Prostate gland (tissue), 2 donors: ENCODE results near the gene NSUN3. TPM values are rescaled to one million over a fixed set of nuclear protein-coding genes. Genes with fewer than 3 reads are reported as not detected.
"Not testable (repeated sequence)": the region's sequence is repeated elsewhere in the genome, so short reads cannot be mapped to it uniquely, and the experiment has no call there.

Experiments used
- DNase-seq: peaks from one replicate; pipeline ENCODE4 v3.0.0-alpha.2; 2019; ENCODE audit warnings: low spot score
- H3K27ac ChIP-seq, 2 donors: fragments of 200-600 bp; sonication (generic); 2 replicates each; pipeline ENCODE4 v1.5.1; 2017 to 2019
- H3K27me3 ChIP-seq: fragments of 200-600 bp; sonication (generic); replicated peaks from 2 replicates; pipeline ENCODE4 v1.5.1; 2019; ENCODE audit not compliant: insufficient read depth
- H3K36me3 ChIP-seq, 2 donors: fragments of 200-600 bp; sonication (generic); 1 replicate in 1 of 2; 2 replicates in 1 of 2; pipeline versions ENCODE4 v1.5.1 to v1.8.1; 2017 to 2019
- H3K4me1 ChIP-seq: fragments of 200-600 bp; sonication (generic); replicated peaks from 2 replicates; pipeline ENCODE4 v1.5.1; 2019
- H3K4me3 ChIP-seq, 2 donors: fragments of 200-600 bp; sonication (generic); 2 replicates each; pipeline ENCODE4 v1.5.1; 2017 to 2019
- H3K9me3 ChIP-seq: fragments of 200-600 bp; sonication (generic); 2 replicates; pipeline ENCODE4 v1.5.1; 2017
- CTCF ChIP-seq, 4 experiments: fragments of 200-600 bp in 2 of 4; fragments of 450-650 bp in 2 of 4; sonication (generic) in 2 of 4; IDR thresholded peaks; 1 replicate in 3 of 4; 2 replicates in 1 of 4; pipeline ENCODE4 v1.5.1; 2016 to 2019; ENCODE audit warnings: antibody characterized with exemption in 4 of 4, mild to moderate bottlenecking in 2 of 4, moderate library complexity in 2 of 4
- POLR2A ChIP-seq: fragments of 450-650 bp; IDR thresholded peaks from one replicate; pipeline ENCODE4 v1.6.1; 2016; ENCODE audit warnings: antibody characterized with exemption, mild to moderate bottlenecking
- POLR2AphosphoS5 ChIP-seq: sonication (generic); formaldehyde crosslinking; IDR thresholded peaks from one replicate; pipeline ENCODE4 v1.6.1; 2017; ENCODE audit warnings: antibody characterized with exemption
- WGBS: methylation state at CpG from one replicate; pipeline ENCODE4 v1.1.5; 2018; 5-methylcytosine and 5-hydroxymethylcytosine counted together
- intact Hi-C: fragments of 100-400 bp; cut with DNase I; formaldehyde crosslinking; loops from one replicate; pipeline ENCODE4 v1.14.2; 2022
- total RNA-seq, 2 donors: library from RNA; depleted of rRNA; stranded (reverse); fragments of >200 nt; gene quantifications; one replicate each; pipeline ENCODE4 v1.1.0, GENCODE V29; 2016

NSUN3 gene
- total RNA-seq, 2 donors from 2014 or later, result 9.2 to 12.2 TPM

GRCh38 chr3:94070341-94070911 is 7.6 kb downstream of the NSUN3 start:
- TF ChIP-seq POLR2A (no peak), POLR2AphosphoS5 (no peak), CTCF (IDR thresholded peaks at IDR 0.05) (no peak)
- H3K27me3 ChIP-seq, result no peaks in the 10 kb centered on the region
- DNase-seq, result no peak
- H3K36me3 ChIP-seq, result peaks cover 0 to 4% of the 10 kb centered on the region in 2 donors
- no peaks in the 10 kb centered on the region for H3K4me1 ChIP-seq
- intact Hi-C loops, result no loop called here
- 94% methylated on average over 6 of the region's 6 CpGs for WGBS
- no peaks in the 10 kb centered on the region for H3K9me3 ChIP-seq
- H3K4me3 ChIP-seq, result no peak overlapping the region
- H3K27ac ChIP-seq, result no peak overlapping the region

GRCh38 chr3:94071713-94072284 is 8.9 kb downstream of the NSUN3 start:
- intact Hi-C loops, result no loop called here

DNA sequence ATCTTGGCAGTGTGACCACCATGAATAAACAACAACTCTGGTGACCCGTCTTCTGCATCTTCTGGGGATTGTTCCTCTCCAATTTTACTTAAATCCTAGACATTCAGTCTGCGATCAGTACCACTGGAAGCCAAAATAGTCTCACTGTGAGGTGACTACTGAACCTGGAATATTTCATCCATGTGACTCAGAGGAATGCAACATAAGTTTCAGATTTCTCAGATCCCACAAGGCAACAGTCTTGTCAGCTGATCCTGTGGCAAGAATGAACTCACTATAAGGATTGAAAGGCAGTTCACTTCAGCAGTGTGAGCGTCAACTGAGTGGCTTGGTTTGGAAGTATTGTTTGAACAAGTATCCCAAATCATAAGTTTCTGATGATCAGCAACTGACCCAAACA is 13.2 kb downstream of the NSUN3 start:
- Histone ChIP-seq H3K9me3 (no peaks in the 10 kb centered on the region), H3K27ac (no peak overlapping the region), H3K4me3 (no peak overlapping the region), H3K27me3 (no peaks in the 10 kb centered on the region), H3K4me1 (no peaks in the 10 kb centered on the region), H3K36me3 (no peaks in the 10 kb centered on the region)
- no peak for TF ChIP-seq CTCF (IDR thresholded peaks at IDR 0.05)
- no peak for TF ChIP-seq POLR2AphosphoS5
- no peak for TF ChIP-seq POLR2A
- no peak for DNase-seq
- intact Hi-C loops, result no loop called here
- WGBS, result 94% methylated on average over 3 of the region's 3 CpGs

More at GRCh38 chr3:94071713-94072284, 8.9 kb downstream of the NSUN3 start:
- Histone ChIP-seq H3K27me3 (no peaks in the 10 kb centered on the region), H3K36me3 (peaks cover 0 to 4% of the 10 kb centered on the region in 2 donors), H3K27ac (no peak overlapping the region), H3K9me3 (no peaks in the 10 kb centered on the region), H3K4me1 (no peaks in the 10 kb centered on the region), H3K4me3 (no peak overlapping the region)
- WGBS, result 95% methylated on average over 4 of the region's 4 CpGs
- no peak for DNase-seq
- TF ChIP-seq POLR2A, result no peak
- no peak for TF ChIP-seq CTCF (IDR thresholded peaks at IDR 0.05)
- no peak for TF ChIP-seq POLR2AphosphoS5

GRCh38 chr3:94080552-94080951 is 17.7 kb downstream of the NSUN3 start:
- DNase-seq, H3K36me3 ChIP-seq, H3K27ac ChIP-seq, H3K4me1 ChIP-seq, intact Hi-C loops, H3K27me3 ChIP-seq, H3K4me3 ChIP-seq, H3K9me3 ChIP-seq: not testable (repeated sequence)
- WGBS, result 86% methylated on average over 5 of the region's 5 CpGs

GRCh38 chr3:94081884-94082283 is 19.0 kb downstream of the NSUN3 start:
- intact Hi-C loops, result no loop called here
- no peaks in the 10 kb centered on the region for H3K36me3 ChIP-seq
- H3K4me1 ChIP-seq, result no peaks in the 10 kb centered on the region
- no peak for DNase-seq
- WGBS, result 82% methylated on average over 5 of the region's 5 CpGs
- no peak for TF ChIP-seq POLR2A
- no peak for TF ChIP-seq POLR2AphosphoS5
- no peak for TF ChIP-seq CTCF (IDR thresholded peaks at IDR 0.05)
- H3K27me3 ChIP-seq, result no peaks in the 10 kb centered on the region
- H3K27ac ChIP-seq, result no peak overlapping the region
- H3K4me3 ChIP-seq, result no peak overlapping the region
- no peaks in the 10 kb centered on the region for H3K9me3 ChIP-seq
